ENCODE measurements around the gene MYG1. TPM values are rescaled to one million over a fixed set of nuclear protein-coding genes. Genes with fewer than 3 reads are reported as not detected.

Gene MYG1
- total and polyA plus RNA-seq, 2 of the 13 experiments (the other 11 are each of a cell fraction or from before 2014, with no cell fraction given) = 38.6 to 58.0 TPM

GRCh38 chr12:53333845-53334244 is 34.4 kb downstream of the MYG1 start:
- no TSS peak for BruUV-seq (replicated peaks)
- no peaks in the 10 kb centered on the region for H4K20me1 ChIP-seq (ENCODE audit: insufficient read depth, low read length)
- FAIRE-seq (no peak), DNase-seq (ENCODE audit: low spot score) (no peak), ATAC-seq (no peak)
- TF ChIP-seq ZNF275 (CRISPR knock-in tag; IDR thresholded peaks at IDR 0.05; ENCODE audit: borderline replicate concordance) (no peak), ZNF841 (CRISPR knock-in tag; IDR thresholded peaks at IDR 0.05; ENCODE audit: borderline replicate concordance) (no peak), NFKBIZ (CRISPR knock-in tag; IDR thresholded peaks at IDR 0.05) (no peak), ZNF564 (CRISPR knock-in tag; IDR thresholded peaks at IDR 0.05) (no peak), KLF16 (CRISPR knock-in tag; IDR thresholded peaks at IDR 0.05) (no peak)
- no peak overlapping the region for H2AFZ ChIP-seq (ENCODE audit: low read length)
- in situ Hi-C loops (cut with HindIII; ENCODE audit: extremely low pct_ligation_motif_present, low pct_unique_long_range_greater_than_20kb) (no loop called here), intact Hi-C loops (cut with micrococcal nuclease; ENCODE audit: unreplicated experiment) (no loop called here)
- H3K9ac ChIP-seq (ENCODE audit: insufficient read depth, low read depth, low read length) = no peak overlapping the region
- peaks cover 14 to 80% of the 10 kb centered on the region in 2 experiments for H3K27me3 ChIP-seq (ENCODE audit: control insufficient read depth in 1 of 2, insufficient read depth in 2 of 2, low read length in 2 of 2)
- no peak overlapping the region for H3K4me2 ChIP-seq (ENCODE audit: low read depth, low read length)
- no peak overlapping the region for H3K27ac ChIP-seq (ENCODE audit: extremely low read length, insufficient read depth, low read length)
- no peaks in the 10 kb centered on the region for H3K36me3 ChIP-seq (replicated peaks in 1 of 2; ENCODE audit: control insufficient read depth in 1 of 2, insufficient read depth in 2 of 2, low read length in 2 of 2)
- no peak overlapping the region for H3K4me3 ChIP-seq (replicated peaks in 1 of 3; ENCODE audit: insufficient read depth in 1 of 3, low read depth in 2 of 3, low read length in 3 of 3)
- WGBS (ENCODE audit: low lambda C conversion rate) = 0% methylated on average over 6 of the region's 7 CpGs
- no peaks in the 10 kb centered on the region for H3K79me2 ChIP-seq (ENCODE audit: insufficient read depth, low read length)
- CTCF ChIA-PET (ENCODE audit: low intra/inter-chr PET ratio, low total read pairs) = no interaction called here
- H3K4me1 ChIP-seq (ENCODE audit: insufficient read depth, low read length) = no peaks in the 10 kb centered on the region
- no peaks in the 10 kb centered on the region for H3K9me3 ChIP-seq (ENCODE audit: low read length)
- POLR2A ChIA-PET = interaction anchor here (2.2 kb wide), 1 partner anchor 12 kb away, joined by 12 read pairs; the partner anchor contains the start of gene AAAS

DNA sequence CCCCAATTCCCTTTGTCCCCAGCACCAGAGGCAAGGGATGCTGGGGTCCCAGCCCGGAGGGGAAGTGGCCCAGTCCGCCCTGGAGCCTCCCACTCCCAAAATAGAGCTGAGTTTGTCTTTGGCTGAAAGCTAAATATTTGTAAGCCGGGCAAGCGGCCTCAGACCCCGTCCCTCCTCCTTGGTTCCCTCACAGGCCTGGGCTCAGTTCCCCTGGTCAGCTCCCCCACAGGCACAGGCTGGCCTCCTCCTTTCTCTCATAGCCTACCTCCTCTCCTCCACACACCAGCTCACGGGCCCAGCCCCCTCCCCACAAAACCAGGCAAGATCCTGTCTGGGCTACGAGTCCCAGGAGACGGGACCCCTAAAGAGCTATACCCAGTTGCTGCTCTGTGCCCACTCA is 35.3 kb downstream of the MYG1 start:
- no peak overlapping the region for H2AFZ ChIP-seq (ENCODE audit: low read length)
- BruUV-seq (replicated peaks) = no TSS peak
- CTCF ChIA-PET (ENCODE audit: low intra/inter-chr PET ratio, low total read pairs) = no interaction called here
- no peak for ATAC-seq
- H4K20me1 ChIP-seq (ENCODE audit: insufficient read depth, low read length) = no peaks in the 10 kb centered on the region
- H3K36me3 ChIP-seq (replicated peaks in 1 of 2; ENCODE audit: control insufficient read depth in 1 of 2, insufficient read depth in 2 of 2, low read length in 2 of 2) = no peaks in the 10 kb centered on the region
- no peak for DNase-seq (ENCODE audit: low spot score)
- no peak overlapping the region for H3K4me3 ChIP-seq (replicated peaks in 1 of 3; ENCODE audit: insufficient read depth in 1 of 3, low read depth in 2 of 3, low read length in 3 of 3)
- no peaks in the 10 kb centered on the region for H3K9me3 ChIP-seq (ENCODE audit: low read length)
- no peak for FAIRE-seq
- no peaks in the 10 kb centered on the region for H3K79me2 ChIP-seq (ENCODE audit: insufficient read depth, low read length)
- in situ Hi-C loops (cut with HindIII; ENCODE audit: extremely low pct_ligation_motif_present, low pct_unique_long_range_greater_than_20kb) = no loop called here
- intact Hi-C loops (cut with micrococcal nuclease; ENCODE audit: unreplicated experiment) = no loop called here
- POLR2A ChIA-PET = interaction anchor here (2.2 kb wide), 1 partner anchor 13 kb away, joined by 12 read pairs; the partner anchor contains the start of gene AAAS
- TF ChIP-seq, protein P1, sequence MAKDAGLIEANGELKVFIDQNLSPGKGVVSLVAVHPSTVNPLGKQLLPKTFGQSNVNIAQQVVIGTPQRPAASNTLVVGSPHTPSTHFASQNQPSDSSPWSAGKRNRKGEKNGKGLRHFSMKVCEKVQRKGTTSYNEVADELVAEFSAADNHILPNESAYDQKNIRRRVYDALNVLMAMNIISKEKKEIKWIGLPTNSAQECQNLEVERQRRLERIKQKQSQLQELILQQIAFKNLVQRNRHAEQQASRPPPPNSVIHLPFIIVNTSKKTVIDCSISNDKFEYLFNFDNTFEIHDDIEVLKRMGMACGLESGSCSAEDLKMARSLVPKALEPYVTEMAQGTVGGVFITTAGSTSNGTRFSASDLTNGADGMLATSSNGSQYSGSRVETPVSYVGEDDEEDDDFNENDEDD (CRISPR knock-in tag; IDR thresholded peaks at IDR 0.05; ENCODE audit: borderline replicate concordance) = no peak
- no peak for TF ChIP-seq CC2D1A (CRISPR knock-in tag; IDR thresholded peaks at IDR 0.05)
- TF ChIP-seq ESRRA (CRISPR knock-in tag; IDR thresholded peaks at IDR 0.05; ENCODE audit: low read depth) = no peak
- no peak for TF ChIP-seq KLF16 (CRISPR knock-in tag; IDR thresholded peaks at IDR 0.05)
- TF ChIP-seq PITX1 (CRISPR knock-in tag; IDR thresholded peaks at IDR 0.05) = no peak
- no peak for TF ChIP-seq KDM4B (CRISPR knock-in tag; IDR thresholded peaks at IDR 0.05)
- TF ChIP-seq SMYD3 (CRISPR knock-in tag; IDR thresholded peaks at IDR 0.05) = no peak
- TF ChIP-seq ZBTB44 (CRISPR knock-in tag; IDR thresholded peaks at IDR 0.05) = no peak
- TF ChIP-seq ZNF713 (CRISPR knock-in tag; IDR thresholded peaks at IDR 0.05) = no peak
- no peak overlapping the region for H3K27ac ChIP-seq (ENCODE audit: extremely low read length, insufficient read depth, low read length)
- H3K9ac ChIP-seq (ENCODE audit: insufficient read depth, low read depth, low read length) = no peak overlapping the region
- 25% methylated on average over 6 of the region's 8 CpGs for WGBS (ENCODE audit: low lambda C conversion rate)
- peaks cover 14 to 74% of the 10 kb centered on the region in 2 experiments for H3K27me3 ChIP-seq (ENCODE audit: control insufficient read depth in 1 of 2, insufficient read depth in 2 of 2, low read length in 2 of 2)
- H3K4me1 ChIP-seq (ENCODE audit: insufficient read depth, low read length) = no peaks in the 10 kb centered on the region
- H3K4me2 ChIP-seq (ENCODE audit: low read depth, low read length) = no peak overlapping the region

All from HepG2 (cell line).